BE2C (cell line): ENCODE data around the gene SCIN.
"Not testable (repeated sequence)": the region's sequence is repeated elsewhere in the genome, so short reads cannot be mapped to it uniquely, and the experiment has no call there.

ENCODE experiments used
- DNase-seq: peaks from one replicate; pipeline ENCODE4 v3.0.0-alpha.2; 2020
- H3K27me3 ChIP-seq: fragments of 250-450 bp; sonication (Bioruptor Pico); 2 replicates; pipeline ENCODE4 v1.5.1; 2020; ENCODE audit warnings: mild to moderate bottlenecking
- H3K36me3 ChIP-seq: fragments of 250-450 bp; sonication (Bioruptor Pico); 2 replicates; pipeline ENCODE4 v1.5.1; 2020; ENCODE audit warnings: mild to moderate bottlenecking
- H3K4me1 ChIP-seq: fragments of 250-450 bp; sonication (Bioruptor Pico); 2 replicates; pipeline ENCODE4 v1.5.1; 2020
- H3K4me3 ChIP-seq: 2 replicates; pipeline ENCODE4 v1.5.1; 2011; ENCODE audit warnings: low read depth, low read length
- H3K9me3 ChIP-seq: fragments of 250-450 bp; sonication (Bioruptor Pico); 2 replicates; pipeline ENCODE4 v1.5.1; 2020
- CTCF ChIP-seq: IDR thresholded peaks from 2 replicates; pipeline ENCODE4 v1.5.1; 2012; ENCODE audit warnings: mild to moderate bottlenecking, low read depth, low read length

The SCIN gene

GRCh38 chr7:12689451-12689850 lies 118.9 kb downstream of the SCIN start:
- no peak for DNase-seq
- H3K4me3 ChIP-seq = no peak overlapping the region
- no peak for TF ChIP-seq CTCF
- no peaks in the 10 kb centered on the region for H3K4me1 ChIP-seq
- no peaks in the 10 kb centered on the region for H3K27me3 ChIP-seq
- H3K9me3 ChIP-seq = no peaks in the 10 kb centered on the region
- H3K36me3 ChIP-seq = no peaks in the 10 kb centered on the region

DNA sequence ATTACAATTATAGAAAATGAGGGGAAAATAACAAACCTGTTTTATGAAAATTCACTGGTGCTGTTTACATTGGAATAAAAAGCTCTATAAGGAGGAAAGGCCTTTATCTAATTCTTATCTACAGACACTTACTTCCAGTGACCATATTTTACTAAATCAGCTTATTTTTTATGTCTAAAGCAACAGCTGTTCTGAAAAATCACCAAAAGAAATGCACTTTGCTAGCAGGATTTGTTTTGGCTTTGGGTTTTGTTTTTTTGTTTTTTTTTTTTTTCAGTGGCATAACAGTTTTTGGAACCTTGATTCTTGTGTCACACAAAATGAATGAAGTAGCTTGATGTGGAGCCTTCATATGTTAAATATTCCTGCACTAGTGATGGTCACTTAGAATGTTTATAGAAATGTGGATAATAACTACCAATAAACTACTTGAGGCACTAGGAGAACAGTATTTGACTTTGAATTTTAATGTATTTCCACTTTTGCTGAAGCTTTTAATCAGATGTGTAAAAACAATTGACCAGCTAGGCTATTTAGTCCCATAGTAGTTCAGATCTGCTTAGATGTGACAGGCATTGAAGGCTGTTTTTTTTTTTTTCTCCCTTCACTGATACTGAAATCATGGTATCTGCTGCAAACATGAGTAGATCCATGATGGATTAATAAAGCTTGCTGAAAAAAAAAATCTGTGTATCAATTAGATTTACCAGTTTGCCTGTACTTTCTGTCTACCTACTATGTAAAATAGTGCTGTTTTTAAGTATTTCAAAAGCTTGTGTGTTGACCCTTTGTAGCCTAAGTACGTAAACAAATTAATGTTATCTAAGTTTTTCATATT lies 119.7 kb downstream of the SCIN start:
- no peak for TF ChIP-seq CTCF
- Histone ChIP-seq H3K36me3 (no peaks in the 10 kb centered on the region), H3K9me3 (no peaks in the 10 kb centered on the region), H3K4me3 (no peak overlapping the region), H3K4me1 (no peaks in the 10 kb centered on the region), H3K27me3 (no peaks in the 10 kb centered on the region)
- no peak for DNase-seq

GRCh38 chr7:12691388-12691787 lies 120.9 kb downstream of the SCIN start:
- H3K36me3 ChIP-seq, DNase-seq, H3K4me3 ChIP-seq: not testable (repeated sequence)

DNA sequence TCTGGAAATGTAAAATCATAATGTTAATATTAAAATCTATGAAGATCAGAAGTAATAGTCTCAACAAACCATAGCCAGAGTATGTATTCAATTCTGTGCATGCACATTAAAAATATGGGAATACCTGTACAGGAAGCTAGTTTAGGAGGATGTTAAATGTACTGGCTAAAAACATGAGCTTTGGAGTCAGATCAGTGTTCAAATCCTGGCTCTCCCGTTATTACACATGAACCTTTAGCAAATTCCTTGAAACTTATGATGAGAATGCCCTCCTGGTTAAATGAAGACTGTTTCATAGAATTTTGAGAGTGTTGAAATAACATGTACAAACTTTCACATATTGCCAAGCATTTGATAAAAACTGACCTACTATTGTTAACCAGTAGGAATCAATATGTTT lies 121.5 kb downstream of the SCIN start:
- no peak for TF ChIP-seq CTCF
- Histone ChIP-seq H3K4me3 (no peak overlapping the region), H3K27me3 (no peaks in the 10 kb centered on the region), H3K4me1 (no peaks in the 10 kb centered on the region), H3K36me3 (no peaks in the 10 kb centered on the region), H3K9me3 (no peaks in the 10 kb centered on the region)
- DNase-seq = no peak

More at GRCh38 chr7:12691388-12691787, 120.9 kb downstream of the SCIN start:
- H3K9me3 ChIP-seq, H3K4me1 ChIP-seq, H3K27me3 ChIP-seq: not testable (repeated sequence)

DNA sequence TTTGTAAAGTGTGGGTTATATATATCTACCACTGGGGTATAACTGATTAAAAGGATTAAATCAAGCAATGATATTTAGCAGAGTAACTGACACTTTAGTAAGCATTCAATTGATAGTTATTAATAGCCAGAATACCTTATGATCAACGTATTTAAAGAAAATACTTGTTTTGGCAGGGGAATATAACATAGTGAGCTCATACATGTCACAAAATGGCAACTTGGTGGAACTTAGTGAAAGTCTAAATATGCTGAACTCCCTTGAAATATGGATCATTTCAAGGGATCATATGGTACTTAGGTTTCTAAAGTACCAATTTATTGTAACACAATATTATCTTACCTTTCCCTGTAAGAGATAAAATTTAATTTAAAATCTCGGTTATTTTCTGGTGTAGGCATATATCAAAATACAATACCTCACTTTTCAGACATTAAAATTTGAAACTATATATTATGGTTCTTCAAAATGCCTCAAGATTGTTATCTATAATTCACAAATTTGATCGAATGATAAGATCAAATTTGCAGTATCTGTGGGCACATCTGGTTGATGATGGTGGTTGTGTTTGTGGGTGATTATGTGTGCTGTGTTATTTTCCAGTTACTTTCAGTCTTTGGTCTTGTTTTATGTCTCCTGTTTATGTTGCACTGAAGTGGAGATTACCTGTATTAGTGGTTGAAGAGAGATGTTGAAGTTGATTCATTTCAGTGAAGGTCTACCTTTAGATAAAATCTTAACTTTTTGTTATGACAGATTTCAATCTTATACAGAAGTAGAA lies 122.1 kb downstream of the SCIN start:
- Histone ChIP-seq H3K36me3 (no peaks in the 10 kb centered on the region), H3K4me1 (no peaks in the 10 kb centered on the region), H3K4me3 (no peak overlapping the region), H3K9me3 (no peaks in the 10 kb centered on the region), H3K27me3 (no peaks in the 10 kb centered on the region)
- DNase-seq = no peak
- no peak for TF ChIP-seq CTCF

GRCh38 chr7:12694817-12695216 lies 124.3 kb downstream of the SCIN start:
- H3K4me3 ChIP-seq = no peak overlapping the region
- DNase-seq = no peak
- H3K9me3 ChIP-seq = no peaks in the 10 kb centered on the region
- H3K4me1 ChIP-seq = no peaks in the 10 kb centered on the region
- no peak for TF ChIP-seq CTCF
- no peaks in the 10 kb centered on the region for H3K27me3 ChIP-seq
- no peaks in the 10 kb centered on the region for H3K36me3 ChIP-seq
